DND-41 (cell line): ENCODE measurements around the gene SSTR3.

Experiments
- ATAC-seq: fragments of 200-7000 bp; cut with Tn5 transposase; 3 replicates; pipeline ENCODE4 v1.9.1; 2021; ENCODE audit warnings: low read depth; ENCODE audit not compliant: insufficient read depth
- DNase-seq: peaks from one replicate; pipeline ENCODE4 v3.0.0-alpha.2; 2020
- H2AFZ ChIP-seq: 2 replicates; pipeline ENCODE4 v1.6.0; 2012; ENCODE audit warnings: low read depth, low read length
- H3K27ac ChIP-seq: 2 replicates; pipeline ENCODE4 v1.5.1; 2012; ENCODE audit warnings: low read length, inconsistent platforms
- H3K27me3 ChIP-seq: fragments of 200-600 bp; sonication (generic); 2 replicates; pipeline ENCODE4 v1.6.0; 2012; ENCODE audit warnings: low read length, mild to moderate bottlenecking, inconsistent platforms; ENCODE audit not compliant: insufficient read depth, poor library complexity
- H3K36me3 ChIP-seq: 2 replicates; pipeline ENCODE4 v1.5.1; 2012; ENCODE audit warnings: low read length, inconsistent platforms; ENCODE audit not compliant: insufficient read depth
- H3K4me1 ChIP-seq: 2 replicates; pipeline ENCODE4 v1.5.1; 2012; ENCODE audit warnings: mild to moderate bottlenecking, low read length; ENCODE audit not compliant: insufficient read depth
- H3K4me2 ChIP-seq: 2 replicates; pipeline ENCODE4 v1.6.0; 2012; ENCODE audit warnings: mild to moderate bottlenecking, moderate library complexity, low read length, inconsistent platforms; ENCODE audit not compliant: insufficient read depth
- H3K4me3 ChIP-seq, 2 experiments: fragments of 200-600 bp in 1 of 2; shearing (Covaris generic) in 1 of 2; 2 replicates each; pipeline ENCODE4 v1.5.1; 2012 to 2016; ENCODE audit warnings: inconsistent platforms in 2 of 2, low read length in 2 of 2, mild to moderate bottlenecking in 2 of 2, low read depth in 1 of 2, moderate library complexity in 1 of 2
- H3K79me2 ChIP-seq: 2 replicates; pipeline ENCODE4 v1.6.0; 2012; ENCODE audit warnings: low read length, inconsistent platforms; ENCODE audit not compliant: insufficient read depth
- H3K9ac ChIP-seq: 2 replicates; pipeline ENCODE4 v1.6.0; 2012; ENCODE audit warnings: low read depth, mild to moderate bottlenecking, inconsistent platforms, low read length, moderate library complexity
- H3K9me3 ChIP-seq: 2 replicates; pipeline ENCODE4 v1.5.1; 2012; ENCODE audit warnings: low read length, moderate library complexity, mild to moderate bottlenecking, inconsistent platforms; ENCODE audit not compliant: insufficient read depth, severe bottlenecking
- H4K20me1 ChIP-seq: 2 replicates; pipeline ENCODE4 v1.6.0; 2012; ENCODE audit warnings: low read length; ENCODE audit not compliant: insufficient read depth
- CTCF ChIP-seq: IDR thresholded peaks from 2 replicates; pipeline ENCODE4 v1.5.1; 2012; ENCODE audit warnings: borderline replicate concordance, low read length, moderate library complexity, mild to moderate bottlenecking; ENCODE audit not compliant: poor library complexity, severe bottlenecking; ENCODE audit errors: extremely low read depth
- EZH2 ChIP-seq: IDR thresholded peaks from 3 replicates; pipeline ENCODE4 v1.6.1; 2012; ENCODE audit warnings: borderline replicate concordance, low read depth, mild to moderate bottlenecking, moderate library complexity, low read length, inconsistent platforms; ENCODE audit not compliant: severe bottlenecking

The SSTR3 gene

GRCh38 chr22:37186228-37186996 is 25.9 kb downstream of the SSTR3 start:
- Histone ChIP-seq H3K9ac (peak overlapping the region; percentile 15; the same call in 1 of the 2 replicates), H3K27me3 (no peaks in the 10 kb centered on the region), H4K20me1 (no peaks in the 10 kb centered on the region), H3K4me3 (no peak overlapping the region), H3K27ac (peak overlapping the region; percentile 12; the same call in 1 of the 2 replicates), H2AFZ (no peak overlapping the region), H3K9me3 (no peaks in the 10 kb centered on the region), H3K79me2 (no peaks in the 10 kb centered on the region), H3K4me1 (peaks cover 18% of the 10 kb centered on the region), H3K4me2 (peak overlapping the region; percentile 32), H3K36me3 (no peaks in the 10 kb centered on the region)
- no peak for TF ChIP-seq CTCF
- no peak for TF ChIP-seq EZH2
- DNase-seq: peak; percentile 63
- ATAC-seq: peak; percentile 83

GRCh38 chr22:37185646-37186227 is 26.5 kb downstream of the SSTR3 start:
- H3K27me3 ChIP-seq: no peaks in the 10 kb centered on the region
- no peaks in the 10 kb centered on the region for H3K36me3 ChIP-seq
- no peak overlapping the region for H3K4me2 ChIP-seq
- no peaks in the 10 kb centered on the region for H3K9me3 ChIP-seq
- H2AFZ ChIP-seq: no peak overlapping the region
- peaks cover 18% of the 10 kb centered on the region for H3K4me1 ChIP-seq
- DNase-seq: no peak
- TF ChIP-seq CTCF: no peak
- TF ChIP-seq EZH2: no peak
- no peak overlapping the region for H3K9ac ChIP-seq
- no peak overlapping the region for H3K27ac ChIP-seq
- no peaks in the 10 kb centered on the region for H3K79me2 ChIP-seq
- ATAC-seq: peak; percentile 5; the same call in 1 of the 3 replicates
- H3K4me3 ChIP-seq: no peak overlapping the region
- no peaks in the 10 kb centered on the region for H4K20me1 ChIP-seq

GRCh38 chr22:37184816-37185541 is 27.3 kb downstream of the SSTR3 start:
- Histone ChIP-seq H3K79me2 (no peaks in the 10 kb centered on the region), H2AFZ (no peak overlapping the region), H3K9ac (no peak overlapping the region), H3K36me3 (no peaks in the 10 kb centered on the region), H3K4me2 (no peak overlapping the region), H3K27me3 (no peaks in the 10 kb centered on the region), H3K4me3 (no peak overlapping the region), H3K27ac (no peak overlapping the region), H4K20me1 (no peaks in the 10 kb centered on the region), H3K9me3 (no peaks in the 10 kb centered on the region), H3K4me1 (peaks cover 18% of the 10 kb centered on the region)
- no peak for ATAC-seq
- no peak for TF ChIP-seq EZH2
- TF ChIP-seq CTCF: no peak
- no peak for DNase-seq
